HG03460 (cell line): Measurements from ENCODE around the gene CACNA1D.
"Not testable (repeated sequence)": the region's sequence is repeated elsewhere in the genome, so short reads cannot be mapped to it uniquely, and the experiment has no call there.

Source experiments
- ATAC-seq: cut with Tn5 transposase; IDR thresholded peaks from one replicate; pipeline ENCODE4 v1.9.1; 2021; ENCODE audit not compliant: unreplicated experiment

CACNA1D gene

GRCh38 chr3:53493963-53494791, at the start of gene CACNA1D:
Gene CACNA1D, plus strand, starts transcription at chr3:53494611. Its CDS starts 556 bp downstream, at chr3:53495167.
- ATAC-seq: no peak

GRCh38 chr3:53457068-53457467, 37.3 kb upstream of the CACNA1D start:
- ATAC-seq: no peak

- ATAC-seq: no peak
Observed at GRCh38 chr3:53460326-53460725, 34.1 kb upstream of the CACNA1D start.

GRCh38 chr3:53464424-53464823, 30.0 kb upstream of the CACNA1D start:
- no peak for ATAC-seq

DNA sequence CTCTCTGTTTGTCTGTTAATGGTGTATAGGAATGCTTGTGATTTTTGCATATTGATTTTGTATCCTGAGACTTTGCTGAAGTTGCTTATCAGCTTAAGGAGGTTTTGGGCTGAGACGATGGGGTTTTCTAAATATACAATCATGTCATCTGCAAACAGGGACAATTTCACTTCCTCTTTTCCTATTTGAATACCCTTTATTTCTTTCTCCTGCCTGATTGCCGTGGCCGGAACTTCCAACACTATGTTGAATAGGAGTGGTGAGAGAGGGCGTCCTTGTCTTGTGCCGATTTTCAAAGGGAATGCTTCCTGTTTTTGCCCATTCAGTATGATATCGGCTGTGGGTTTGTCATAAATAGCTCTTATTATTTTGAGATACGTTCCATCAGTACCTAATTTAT, 24.7 kb upstream of the CACNA1D start:
- not testable (repeated sequence) for ATAC-seq

DNA sequence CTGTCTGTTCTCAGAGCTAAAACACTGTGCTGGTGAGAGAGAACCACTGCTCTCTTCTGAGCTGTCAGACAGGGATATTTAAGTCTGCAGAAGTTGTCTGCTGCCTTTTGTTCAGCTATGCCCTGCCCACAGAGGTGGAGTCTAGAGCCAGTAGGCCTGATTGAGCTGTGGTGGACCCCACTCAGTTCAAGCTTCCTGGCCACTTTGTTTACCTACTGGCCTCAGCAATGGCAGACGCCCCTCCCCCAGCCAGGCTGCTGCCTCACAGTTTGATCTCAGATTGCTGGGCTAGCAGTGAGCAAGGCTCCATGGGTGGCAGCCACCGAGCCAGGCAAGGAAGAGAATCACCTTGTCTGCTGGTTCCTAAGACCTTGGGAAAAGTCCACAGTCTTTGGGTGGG, 21.0 kb upstream of the CACNA1D start:
- no peak for ATAC-seq

GRCh38 chr3:53476372-53476771, 18.0 kb upstream of the CACNA1D start:
- not testable (repeated sequence) for ATAC-seq

DNA sequence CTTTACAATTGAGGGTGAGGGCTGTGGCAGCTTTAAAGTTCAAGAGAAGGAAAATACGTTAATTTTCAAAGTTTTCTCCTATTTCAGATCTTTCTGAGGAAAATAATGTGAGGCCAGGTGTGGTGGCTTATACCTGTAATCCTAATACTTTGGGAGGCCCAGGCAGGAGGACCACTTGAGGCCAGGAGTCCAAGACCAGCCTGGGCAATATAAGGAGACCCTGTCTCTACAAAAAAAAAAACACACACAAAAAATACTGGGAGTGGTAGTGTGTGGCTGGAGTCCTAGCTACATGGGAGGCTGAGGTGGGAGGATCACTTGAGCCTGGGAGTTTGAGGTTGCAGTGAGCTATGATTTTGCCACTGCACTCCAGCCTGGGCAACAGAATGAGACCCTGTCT, 16.7 kb upstream of the CACNA1D start:
- not testable (repeated sequence) for ATAC-seq

DNA sequence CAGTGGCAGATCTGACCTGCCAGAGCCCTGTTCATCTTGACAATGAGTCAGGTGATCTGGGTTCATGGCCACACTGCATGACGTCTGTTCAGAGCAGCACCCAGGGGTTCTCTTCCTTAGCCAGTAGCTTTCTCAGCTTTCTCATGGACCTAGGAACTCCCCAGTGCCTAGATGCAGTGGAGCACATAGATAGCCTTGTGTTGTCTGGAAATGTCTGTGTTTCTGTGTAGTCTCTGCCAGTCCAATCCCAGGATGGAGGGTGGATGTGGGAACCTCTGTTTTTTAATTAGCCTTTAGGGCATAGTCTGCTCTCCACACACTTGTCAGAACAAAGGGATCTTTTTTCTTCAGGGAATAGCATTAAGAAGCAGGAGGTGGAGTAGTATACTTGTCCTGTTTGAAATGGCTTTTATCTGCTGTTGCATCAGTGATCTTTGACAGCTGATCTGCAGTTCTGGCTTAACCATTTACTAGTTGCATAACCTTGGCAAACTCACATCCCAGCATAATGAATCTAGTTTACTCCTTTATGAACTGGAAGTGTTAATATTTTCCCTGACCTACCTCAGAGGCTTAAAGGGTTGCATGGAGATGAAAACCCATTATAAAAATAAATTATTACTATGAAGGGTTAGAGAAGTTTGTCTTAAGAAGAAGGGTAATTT, 16.1 kb upstream of the CACNA1D start:
- ATAC-seq: no peak

DNA sequence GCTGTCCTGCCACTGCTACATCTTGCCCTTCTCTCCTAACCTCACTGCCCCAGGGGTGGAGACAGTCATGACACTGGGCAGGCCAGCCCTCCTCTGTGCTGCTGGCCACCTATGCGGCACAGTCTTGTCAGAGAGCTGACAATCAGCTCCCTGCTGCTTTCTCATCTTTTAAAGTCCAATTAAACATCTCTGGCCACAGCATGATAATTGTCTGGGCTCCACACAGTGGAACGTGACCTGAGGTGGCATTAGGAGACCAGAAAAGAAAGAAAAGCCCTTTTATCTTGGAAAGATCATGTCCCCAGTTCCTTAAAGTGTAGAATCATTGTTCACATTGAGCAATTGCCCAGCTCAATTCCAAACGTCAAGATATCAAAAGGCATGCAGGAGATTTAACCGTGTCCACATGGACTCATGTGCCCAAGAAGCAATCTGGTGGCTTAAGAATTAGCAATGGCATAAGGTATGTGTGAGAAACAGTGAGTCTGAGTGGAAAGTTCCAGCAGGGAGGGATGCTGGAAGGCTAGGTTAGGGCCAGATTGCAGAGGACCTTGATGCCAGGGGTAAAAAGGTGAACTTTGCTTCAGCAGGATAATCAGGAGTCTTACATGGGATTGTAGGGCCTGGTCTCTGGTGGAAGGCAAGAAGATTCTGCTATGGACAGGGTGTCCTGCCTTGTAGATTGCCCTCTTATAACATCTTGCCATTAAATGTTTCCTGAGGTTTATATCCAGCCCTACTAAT, 15.3 kb upstream of the CACNA1D start:
- no peak for ATAC-seq

- no peak for ATAC-seq
Observed at GRCh38 chr3:53482227-53482626, 12.2 kb upstream of the CACNA1D start.

- no peak for ATAC-seq
Observed at GRCh38 chr3:53483821-53484220, 10.6 kb upstream of the CACNA1D start.

GRCh38 chr3:53484984-53485383, 9.4 kb upstream of the CACNA1D start:
- no peak for ATAC-seq

DNA sequence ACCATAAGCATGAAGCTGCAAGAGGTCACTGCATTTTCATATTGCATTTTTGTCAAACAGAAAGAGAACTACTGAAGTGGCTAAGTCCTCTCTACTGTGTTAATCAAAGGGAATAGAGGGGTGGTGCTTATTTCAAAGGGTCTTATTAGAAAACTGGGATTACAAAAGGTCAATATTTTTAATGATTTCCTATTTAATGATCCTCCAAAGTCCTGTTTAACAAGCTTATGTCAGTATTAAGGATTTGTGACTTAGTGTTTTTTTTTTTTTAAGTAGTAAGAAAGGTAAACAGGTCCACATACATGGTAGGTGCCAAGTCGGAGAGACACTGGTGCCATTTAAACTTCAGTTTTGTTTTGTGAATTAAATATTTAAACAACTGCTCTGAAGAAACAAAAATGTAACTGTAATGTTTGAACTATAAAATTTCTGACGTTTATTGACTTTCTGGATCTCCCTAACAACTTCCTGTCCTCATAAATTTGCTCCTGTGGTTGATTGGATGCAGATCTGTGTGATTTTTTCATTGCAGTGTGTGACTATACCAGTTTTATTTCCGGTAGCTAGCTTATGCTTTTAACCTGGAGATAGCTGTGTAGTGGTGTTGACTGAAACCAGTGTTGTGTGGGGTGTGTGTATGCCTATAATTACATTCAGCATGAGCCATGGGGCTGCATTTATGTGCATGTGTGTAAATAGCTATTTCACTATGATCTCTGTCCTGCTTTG, 8.6 kb upstream of the CACNA1D start:
- no peak for ATAC-seq

GRCh38 chr3:53486961-53487654, 7.3 kb upstream of the CACNA1D start:
- no peak for ATAC-seq

DNA sequence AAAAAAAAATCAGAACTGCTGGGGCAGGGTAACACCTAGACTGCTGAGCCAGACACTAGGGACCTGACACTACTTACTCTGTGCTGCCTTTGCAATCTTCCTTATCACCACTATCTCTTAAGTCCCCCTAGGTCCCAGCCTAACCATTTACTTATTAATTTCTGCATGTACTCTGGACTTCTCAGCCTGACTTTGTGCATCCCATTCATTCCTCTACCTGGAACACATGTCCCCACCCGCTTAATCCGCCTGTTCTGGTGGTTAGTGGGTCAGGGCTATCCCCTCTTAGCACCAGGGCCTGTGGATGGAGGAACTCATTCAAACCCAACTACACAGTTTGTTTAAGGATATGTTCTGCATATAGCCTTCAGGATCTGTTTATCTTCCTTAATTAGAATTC, 5.0 kb upstream of the CACNA1D start:
- no peak for ATAC-seq

DNA sequence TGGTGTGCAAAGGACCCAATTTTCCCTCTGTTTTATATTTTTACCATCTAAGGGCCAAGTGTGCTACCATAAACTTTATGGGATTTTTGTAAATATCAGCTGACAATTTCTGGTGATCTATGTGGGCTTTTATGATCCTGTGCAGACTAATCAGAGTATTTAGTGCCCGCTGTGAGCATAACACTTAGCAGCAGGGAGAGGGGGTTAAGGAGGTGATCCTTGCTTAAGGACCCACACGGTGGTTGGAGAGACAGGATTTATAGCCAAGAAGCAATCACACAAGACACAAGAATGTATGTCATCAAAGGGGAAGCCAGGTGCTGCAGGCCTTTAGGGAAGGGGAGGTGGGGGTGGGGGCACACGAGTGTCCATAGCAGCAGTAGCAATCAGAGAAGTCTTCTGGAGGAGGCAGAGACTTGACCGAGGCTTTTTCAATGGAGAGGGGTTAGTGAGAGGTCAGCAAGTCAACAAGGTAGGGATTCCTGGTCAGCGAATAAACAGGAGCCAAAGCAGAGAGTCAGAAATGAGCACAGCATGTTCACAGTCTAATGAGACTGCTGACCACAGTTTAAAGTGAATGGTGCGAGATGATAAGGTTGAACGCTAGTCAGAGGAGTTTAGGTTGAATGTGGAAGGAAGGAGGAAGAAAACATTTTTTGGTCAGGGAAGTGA, 4.5 kb upstream of the CACNA1D start:
- ATAC-seq: no peak

DNA sequence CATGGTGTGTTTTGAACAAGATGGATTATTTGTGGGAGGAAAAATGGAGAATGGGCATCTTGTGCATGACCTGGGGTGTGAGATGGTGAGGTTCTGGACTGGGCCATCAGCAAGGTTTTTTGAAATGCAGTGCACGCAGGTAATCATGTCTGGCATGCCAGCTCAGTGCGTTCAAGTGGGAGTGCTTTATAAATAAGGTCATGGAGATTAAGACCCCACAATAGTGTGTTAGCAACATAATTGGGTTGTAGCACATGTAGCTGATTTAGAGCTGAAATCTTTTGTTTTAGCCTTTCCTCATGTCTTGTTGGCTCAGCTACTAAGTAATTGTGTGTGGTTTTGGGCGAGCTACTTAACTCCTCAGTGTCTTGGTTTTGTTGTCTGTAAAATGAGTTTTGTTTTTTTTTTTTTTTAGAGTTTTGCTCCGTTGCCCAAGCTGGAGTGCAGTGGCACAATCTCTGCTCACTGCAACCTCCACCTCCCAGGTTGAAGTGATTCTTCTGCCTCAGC, 3.9 kb upstream of the CACNA1D start:
- no peak for ATAC-seq

- no peak for ATAC-seq
Observed at GRCh38 chr3:53491276-53491675, 3.1 kb upstream of the CACNA1D start.

GRCh38 chr3:53493595-53493962, 832 bp upstream of the CACNA1D start:
- no peak for ATAC-seq
